Left ventricle myocardium inferior (tissue), 1 donor: Measurements from ENCODE around the gene MYADML2. TPM values are rescaled to one million over a fixed set of nuclear protein-coding genes. Genes with fewer than 3 reads are reported as not detected.

Experiments used
- DNase-seq: peaks from one replicate; pipeline ENCODE4 v3.0.0-alpha.2; 2020
- H3K27ac ChIP-seq: fragments of 200-600 bp; replicated peaks from 2 replicates; pipeline ENCODE4 v1.8.0; 2021
- H3K27me3 ChIP-seq: fragments of 200-600 bp; 2 replicates; pipeline ENCODE4 v1.8.0; 2021; ENCODE audit warnings: low read depth
- H3K36me3 ChIP-seq: fragments of 200-600 bp; 2 replicates; pipeline ENCODE4 v1.8.0; 2021
- H3K4me1 ChIP-seq: fragments of 200-600 bp; 2 replicates; pipeline ENCODE4 v1.8.0; 2021
- H3K4me3 ChIP-seq: fragments of 200-600 bp; 2 replicates; pipeline ENCODE4 v1.8.0; 2021; ENCODE audit warnings: mild to moderate bottlenecking, moderate library complexity
- H3K9me3 ChIP-seq: fragments of 200-600 bp; replicated peaks from 2 replicates; pipeline ENCODE4 v1.8.0; 2021
- intact Hi-C: fragments of 100-400 bp; cut with micrococcal nuclease; formaldehyde crosslinking; loops from one replicate; pipeline ENCODE4 v1.11.0; 2022
- total RNA-seq: library from RNA; stranded (reverse); fragmentation: NEBNext Ultra II Directional; extraction: Animal tissue kit (Norgen Biotek cat#: 25700); gene quantifications from one replicate; pipeline ENCODE4 v1.2.1, GENCODE V29; 2021
- TF ChIP-seq, protein P1 (sequence below): fragments of 200-600 bp; IDR thresholded peaks from 2 replicates; pipeline ENCODE4 v1.8.0; 2021; ENCODE audit warnings: antibody characterized with exemption, mild to moderate bottlenecking, borderline replicate concordance
- donor health status: DM: no; HTN: yes; CAD: no; lungs with severe emphysema.

Gene MYADML2
- total RNA-seq, 1 donor from 2014 or later, result 7.2 TPM

DNA sequence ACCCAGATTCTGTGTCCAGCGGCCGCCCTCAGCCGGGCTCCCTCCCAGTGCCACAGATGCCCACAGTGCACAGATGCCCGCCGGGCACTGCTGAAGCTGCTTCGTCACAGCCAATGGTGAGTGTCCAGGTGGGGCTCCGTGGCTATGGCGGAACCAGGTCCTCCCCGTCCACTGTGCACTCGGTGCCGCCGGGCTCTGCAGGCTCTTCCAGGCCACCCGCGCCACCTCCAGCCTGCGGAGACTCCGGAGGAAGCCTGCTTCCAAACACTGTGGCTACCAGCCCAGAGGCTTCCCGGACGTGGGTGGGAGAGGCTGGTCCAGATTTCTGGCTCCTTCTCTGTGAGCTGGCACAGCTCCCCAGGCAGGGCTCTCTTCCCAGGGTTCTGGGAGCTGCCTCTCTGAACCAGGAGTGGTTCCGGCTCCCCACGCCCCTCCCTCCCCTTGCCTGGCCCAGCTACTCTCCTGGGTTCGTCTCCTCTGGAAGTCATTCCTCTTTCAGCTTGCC is 7.1 kb downstream of the MYADML2 start:
- DNase-seq, result peak; percentile 78
- TF ChIP-seq, protein P1, sequence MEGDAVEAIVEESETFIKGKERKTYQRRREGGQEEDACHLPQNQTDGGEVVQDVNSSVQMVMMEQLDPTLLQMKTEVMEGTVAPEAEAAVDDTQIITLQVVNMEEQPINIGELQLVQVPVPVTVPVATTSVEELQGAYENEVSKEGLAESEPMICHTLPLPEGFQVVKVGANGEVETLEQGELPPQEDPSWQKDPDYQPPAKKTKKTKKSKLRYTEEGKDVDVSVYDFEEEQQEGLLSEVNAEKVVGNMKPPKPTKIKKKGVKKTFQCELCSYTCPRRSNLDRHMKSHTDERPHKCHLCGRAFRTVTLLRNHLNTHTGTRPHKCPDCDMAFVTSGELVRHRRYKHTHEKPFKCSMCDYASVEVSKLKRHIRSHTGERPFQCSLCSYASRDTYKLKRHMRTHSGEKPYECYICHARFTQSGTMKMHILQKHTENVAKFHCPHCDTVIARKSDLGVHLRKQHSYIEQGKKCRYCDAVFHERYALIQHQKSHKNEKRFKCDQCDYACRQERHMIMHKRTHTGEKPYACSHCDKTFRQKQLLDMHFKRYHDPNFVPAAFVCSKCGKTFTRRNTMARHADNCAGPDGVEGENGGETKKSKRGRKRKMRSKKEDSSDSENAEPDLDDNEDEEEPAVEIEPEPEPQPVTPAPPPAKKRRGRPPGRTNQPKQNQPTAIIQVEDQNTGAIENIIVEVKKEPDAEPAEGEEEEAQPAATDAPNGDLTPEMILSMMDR, result no peak
- no peaks in the 10 kb centered on the region for H3K9me3 ChIP-seq
- intact Hi-C loops, result no loop called here
- peaks cover 47% of the 10 kb centered on the region for H3K4me1 ChIP-seq
- H3K27me3 ChIP-seq, result peaks cover 41% of the 10 kb centered on the region
- H3K27ac ChIP-seq, result peak overlapping the region; percentile 78
- H3K4me3 ChIP-seq, result peak overlapping the region; percentile 28
- H3K36me3 ChIP-seq, result no peaks in the 10 kb centered on the region

DNA sequence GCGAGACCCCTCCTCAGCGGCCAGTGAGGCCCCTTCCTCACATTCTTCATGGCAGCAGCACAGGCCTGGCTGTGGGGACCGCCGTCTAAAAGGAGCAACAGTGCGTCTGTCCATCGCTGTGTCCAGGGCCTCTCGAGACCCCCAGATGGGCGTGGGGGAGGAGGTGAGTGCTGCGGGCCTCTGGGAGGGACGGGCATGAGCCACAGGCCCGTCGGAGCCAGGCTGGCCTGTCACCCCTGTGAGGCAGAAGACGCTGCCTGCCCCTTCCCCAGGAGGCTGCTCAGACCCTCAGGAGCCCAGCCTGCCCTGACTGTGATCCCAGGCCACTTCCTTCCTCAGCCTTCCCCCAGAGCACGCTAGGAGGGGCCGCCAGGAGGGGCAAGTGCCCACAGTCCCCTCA is 7.8 kb downstream of the MYADML2 start:
- no peak overlapping the region for H3K27ac ChIP-seq
- H3K36me3 ChIP-seq, result no peaks in the 10 kb centered on the region
- peaks cover 34% of the 10 kb centered on the region for H3K27me3 ChIP-seq
- intact Hi-C loops, result no loop called here
- no peaks in the 10 kb centered on the region for H3K9me3 ChIP-seq
- no peak for DNase-seq
- H3K4me1 ChIP-seq, result peaks cover 47% of the 10 kb centered on the region
- no peak overlapping the region for H3K4me3 ChIP-seq
- TF ChIP-seq, protein P1, result no peak

DNA sequence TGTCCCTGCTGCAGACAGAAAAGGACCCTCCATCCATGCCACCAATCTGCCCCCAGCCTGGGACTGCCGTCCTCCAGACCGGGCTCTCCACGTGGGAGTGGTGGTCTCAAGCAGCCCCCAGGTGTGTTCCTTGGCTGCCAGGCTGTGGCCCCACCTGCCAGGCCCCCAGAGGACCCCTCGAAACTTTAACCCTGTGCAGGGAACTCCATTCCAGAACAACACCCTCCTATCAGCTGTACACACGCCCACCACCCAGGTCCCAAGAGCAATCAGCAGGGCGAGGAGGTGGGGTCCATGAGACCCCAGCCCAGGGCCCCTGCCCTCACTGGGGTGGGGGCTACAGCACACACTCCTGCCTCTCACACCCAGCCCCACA is 11.3 kb downstream of the MYADML2 start:
- Histone ChIP-seq H3K27me3 (peaks cover 25% of the 10 kb centered on the region), H3K27ac (no peak overlapping the region), H3K4me3 (no peak overlapping the region), H3K4me1 (peaks cover 37% of the 10 kb centered on the region), H3K36me3 (no peaks in the 10 kb centered on the region), H3K9me3 (no peaks in the 10 kb centered on the region)
- no peak for DNase-seq
- intact Hi-C loops, result no loop called here
- TF ChIP-seq, protein P1, result no peak

DNA sequence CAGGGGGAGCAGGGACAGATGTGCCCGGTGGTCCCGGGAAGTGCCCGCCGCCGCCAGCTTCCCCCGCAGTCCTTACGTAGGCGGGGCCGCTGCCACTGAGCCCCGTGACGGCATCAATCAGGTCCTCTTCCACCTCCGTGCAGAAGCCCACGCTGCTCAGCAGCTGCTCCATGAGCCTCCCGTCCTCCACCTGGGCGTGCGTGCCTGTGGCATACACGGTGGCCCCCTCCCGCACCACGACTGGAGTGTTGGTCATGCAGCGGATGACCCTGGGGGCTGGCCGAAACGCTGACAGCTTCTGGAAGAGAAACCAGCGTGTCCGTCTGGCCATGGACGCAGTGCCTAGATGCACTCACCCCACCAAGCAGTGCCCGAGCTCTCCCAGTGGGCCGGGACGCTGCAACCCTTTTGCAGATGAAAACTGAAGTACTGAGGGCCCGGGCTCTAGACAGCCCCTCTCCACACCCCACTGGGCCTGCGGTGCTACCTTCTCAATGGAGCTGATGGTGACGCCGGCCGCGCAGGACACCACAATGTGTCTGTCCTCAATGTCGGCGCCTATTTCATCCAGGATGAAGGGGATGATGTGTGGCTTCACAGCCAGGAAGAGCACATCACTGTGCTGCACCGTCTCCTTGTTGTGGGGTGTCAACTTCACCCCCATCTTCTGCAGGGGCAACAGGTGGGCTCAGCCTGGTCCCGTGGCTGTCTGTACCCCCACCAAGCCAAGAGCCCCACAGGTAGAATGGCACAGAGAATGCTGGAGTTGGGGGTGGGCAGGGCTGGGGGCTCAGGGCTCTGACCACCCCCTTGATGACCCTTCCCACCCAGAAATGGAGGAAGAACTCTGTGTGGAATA is 12.0 kb downstream of the MYADML2 start:
- no peak overlapping the region for H3K4me3 ChIP-seq
- DNase-seq, result no peak
- intact Hi-C loops, result no loop called here
- no peaks in the 10 kb centered on the region for H3K36me3 ChIP-seq
- TF ChIP-seq, protein P1, result no peak
- peaks cover 25% of the 10 kb centered on the region for H3K27me3 ChIP-seq
- no peak overlapping the region for H3K27ac ChIP-seq
- H3K9me3 ChIP-seq, result no peaks in the 10 kb centered on the region
- H3K4me1 ChIP-seq, result peaks cover 31% of the 10 kb centered on the region

DNA sequence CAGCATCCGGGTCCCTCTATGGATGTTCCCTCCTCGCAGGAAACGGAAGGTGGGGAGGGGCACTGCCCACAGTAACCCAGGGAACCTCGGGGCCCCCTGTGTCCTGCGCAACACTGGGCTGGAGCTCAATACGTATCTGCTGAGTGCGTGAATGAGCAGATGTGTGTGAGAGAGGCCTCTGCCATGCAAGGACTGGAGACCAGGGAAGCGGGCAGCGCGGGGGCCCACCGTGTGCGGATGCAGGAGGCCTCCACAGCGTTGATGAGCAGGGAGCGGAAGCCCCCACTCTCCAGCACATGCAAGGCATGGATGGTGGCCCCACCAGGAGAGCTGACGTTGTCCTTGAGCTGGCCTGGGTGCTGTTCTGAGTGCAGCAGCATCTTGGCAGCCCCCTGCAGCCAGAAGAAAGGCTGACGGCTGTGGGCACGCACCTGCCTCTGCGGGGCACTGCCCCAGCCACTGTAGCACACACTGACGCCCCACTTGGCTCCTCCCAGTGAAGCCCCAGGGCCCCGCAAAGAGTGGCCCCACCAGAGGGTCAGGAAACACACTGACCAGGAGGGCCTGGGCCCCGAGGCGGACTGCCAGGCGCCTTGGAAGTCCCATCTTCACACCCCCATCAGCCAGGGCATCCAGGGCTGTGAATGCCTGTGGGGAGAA is 12.8 kb downstream of the MYADML2 start:
- H3K27ac ChIP-seq, result no peak overlapping the region
- no peaks in the 10 kb centered on the region for H3K36me3 ChIP-seq
- DNase-seq, result no peak
- TF ChIP-seq, protein P1, result no peak
- intact Hi-C loops, result no loop called here
- no peaks in the 10 kb centered on the region for H3K9me3 ChIP-seq
- H3K27me3 ChIP-seq, result peaks cover 17% of the 10 kb centered on the region
- H3K4me3 ChIP-seq, result no peak overlapping the region
- peaks cover 22% of the 10 kb centered on the region for H3K4me1 ChIP-seq
